HL-60 (cell line): ENCODE data around the gene SUV39H2.

Experiments used
- GABPA ChIP-seq: IDR thresholded peaks from 2 replicates; pipeline ENCODE4 v1.6.1; 2012; ENCODE audit warnings: low read depth
- POLR2AphosphoS5 ChIP-seq: IDR thresholded peaks from 2 replicates; pipeline ENCODE4 v1.6.1; 2012; ENCODE audit warnings: low read depth
- REST ChIP-seq: IDR thresholded peaks from 2 replicates; pipeline ENCODE4 v1.6.1; 2012; ENCODE audit warnings: low read depth; ENCODE audit not compliant: insufficient replicate concordance
- SPI1 ChIP-seq: IDR thresholded peaks from 2 replicates; pipeline ENCODE4 v1.6.1; 2012; ENCODE audit warnings: low read depth, mild to moderate bottlenecking, borderline replicate concordance
- TF ChIP-seq, protein P1 (sequence below): IDR thresholded peaks from one replicate; pipeline ENCODE4 v1.5.1; 2011; ENCODE audit warnings: low read length, control low read depth, inconsistent platforms; ENCODE audit not compliant: insufficient read depth

DNA sequence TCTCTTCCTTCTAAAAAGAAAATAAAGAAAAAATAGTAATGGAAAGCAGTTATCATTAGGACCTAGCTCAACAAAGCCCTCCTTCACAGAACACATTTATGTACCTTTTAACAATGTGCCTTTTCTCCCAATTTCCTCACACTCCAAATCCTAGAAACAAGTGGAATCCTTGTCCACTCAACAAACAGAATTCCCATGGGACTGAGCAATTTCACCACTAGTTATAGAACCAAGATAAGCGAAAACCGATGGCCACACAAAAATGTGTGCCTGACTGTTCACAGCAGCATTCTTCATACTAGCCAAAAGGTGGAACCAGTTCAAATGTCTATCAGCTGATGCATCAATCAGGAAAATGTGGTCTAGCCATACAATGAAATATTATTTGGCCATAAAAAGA is 57.9 kb downstream of the SUV39H2 start:
- TF ChIP-seq, protein P1, sequence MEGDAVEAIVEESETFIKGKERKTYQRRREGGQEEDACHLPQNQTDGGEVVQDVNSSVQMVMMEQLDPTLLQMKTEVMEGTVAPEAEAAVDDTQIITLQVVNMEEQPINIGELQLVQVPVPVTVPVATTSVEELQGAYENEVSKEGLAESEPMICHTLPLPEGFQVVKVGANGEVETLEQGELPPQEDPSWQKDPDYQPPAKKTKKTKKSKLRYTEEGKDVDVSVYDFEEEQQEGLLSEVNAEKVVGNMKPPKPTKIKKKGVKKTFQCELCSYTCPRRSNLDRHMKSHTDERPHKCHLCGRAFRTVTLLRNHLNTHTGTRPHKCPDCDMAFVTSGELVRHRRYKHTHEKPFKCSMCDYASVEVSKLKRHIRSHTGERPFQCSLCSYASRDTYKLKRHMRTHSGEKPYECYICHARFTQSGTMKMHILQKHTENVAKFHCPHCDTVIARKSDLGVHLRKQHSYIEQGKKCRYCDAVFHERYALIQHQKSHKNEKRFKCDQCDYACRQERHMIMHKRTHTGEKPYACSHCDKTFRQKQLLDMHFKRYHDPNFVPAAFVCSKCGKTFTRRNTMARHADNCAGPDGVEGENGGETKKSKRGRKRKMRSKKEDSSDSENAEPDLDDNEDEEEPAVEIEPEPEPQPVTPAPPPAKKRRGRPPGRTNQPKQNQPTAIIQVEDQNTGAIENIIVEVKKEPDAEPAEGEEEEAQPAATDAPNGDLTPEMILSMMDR, result no peak
- TF ChIP-seq GABPA (no peak), REST (no peak), POLR2AphosphoS5 (no peak), SPI1 (no peak)
